ENCODE measurements around the gene C11orf21.
"Not testable (repeated sequence)": the region's sequence is repeated elsewhere in the genome, so short reads cannot be mapped to it uniquely, and the experiment has no call there.

- TF ChIP-seq CTCF (conservative IDR thresholded peaks at IDR 0.05 in 1 of 2, IDR thresholded peaks at IDR 0.05 in 1 of 2; ENCODE audit: low read depth in 1 of 2, low read length in 2 of 2); EZH2 (IDR thresholded peaks at IDR 0.05; ENCODE audit: low read length, missing control alignments): not testable (repeated sequence)
Observed at GRCh38 chr11:2286350-2286749, 15.4 kb downstream of the C11orf21 start.
